Measurements from ENCODE around the gene NFKBIA.
"Not testable (repeated sequence)": the region's sequence is repeated elsewhere in the genome, so short reads cannot be mapped to it uniquely, and the experiment has no call there.

NFKBIA gene

GRCh38 chr14:35404449-35405303 lies at the start of gene NFKBIA:
Gene NFKBIA (minus strand): TSS chr14:35404749. CDS start chr14:35404644, 105 bp downstream.
- FAIRE-seq, result peak; percentile 70

GRCh38 chr14:35446450-35446849 lies 41.9 kb upstream of the NFKBIA start:
- FAIRE-seq (no peak), DNase-seq (ENCODE audit: insufficient read length, low spot score) (no peak)

More at GRCh38 chr14:35404449-35405303, at the start of gene NFKBIA:
- peak; percentile 64 for DNase-seq (ENCODE audit: insufficient read length, low spot score)

GRCh38 chr14:35444104-35444503 lies 39.6 kb upstream of the NFKBIA start:
- FAIRE-seq (no peak), DNase-seq (ENCODE audit: insufficient read length, low spot score) (no peak)

- no peak for FAIRE-seq
- no peak for DNase-seq (ENCODE audit: insufficient read length, low spot score)
Measured at GRCh38 chr14:35441160-35441559, 36.6 kb upstream of the NFKBIA start.

- peak; percentile 31 for FAIRE-seq
- no peak for DNase-seq (ENCODE audit: insufficient read length, low spot score)
Measured at GRCh38 chr14:35438910-35439713, 34.6 kb upstream of the NFKBIA start.

GRCh38 chr14:35438492-35438891 lies 33.9 kb upstream of the NFKBIA start:
- DNase-seq (ENCODE audit: insufficient read length, low spot score); FAIRE-seq: not testable (repeated sequence)

GRCh38 chr14:35435177-35435576 lies 30.6 kb upstream of the NFKBIA start:
- DNase-seq (ENCODE audit: insufficient read length, low spot score) (no peak), FAIRE-seq (no peak)

- DNase-seq (ENCODE audit: insufficient read length, low spot score) (no peak), FAIRE-seq (no peak)
Measured at GRCh38 chr14:35433826-35434225, 29.3 kb upstream of the NFKBIA start.

- DNase-seq (ENCODE audit: insufficient read length, low spot score), result no peak
- FAIRE-seq, result peak; percentile 51
Measured at GRCh38 chr14:35430459-35431199, 26.1 kb upstream of the NFKBIA start.

- FAIRE-seq (no peak), DNase-seq (ENCODE audit: insufficient read length, low spot score) (no peak)
Measured at GRCh38 chr14:35429951-35430350, 25.4 kb upstream of the NFKBIA start.

- no peak for DNase-seq (ENCODE audit: insufficient read length, low spot score)
- FAIRE-seq, result no peak
Measured at GRCh38 chr14:35425850-35426249, 21.3 kb upstream of the NFKBIA start.

GRCh38 chr14:35423621-35424020 lies 19.1 kb upstream of the NFKBIA start:
- no peak for FAIRE-seq
- DNase-seq (ENCODE audit: insufficient read length, low spot score), result no peak

- DNase-seq (ENCODE audit: insufficient read length, low spot score) (no peak), FAIRE-seq (no peak)
Measured at GRCh38 chr14:35420036-35420811, 15.7 kb upstream of the NFKBIA start.

- no peak for DNase-seq (ENCODE audit: insufficient read length, low spot score)
- FAIRE-seq, result no peak
Measured at GRCh38 chr14:35419429-35419841, 14.9 kb upstream of the NFKBIA start.

GRCh38 chr14:35418093-35418492 lies 13.5 kb upstream of the NFKBIA start:
- FAIRE-seq, result no peak
- no peak for DNase-seq (ENCODE audit: insufficient read length, low spot score)

GRCh38 chr14:35416108-35416750 lies 11.7 kb upstream of the NFKBIA start:
- FAIRE-seq, result peak; percentile 86

GRCh38 chr14:35414365-35414764 lies 9.8 kb upstream of the NFKBIA start:
- no peak for FAIRE-seq
- no peak for DNase-seq (ENCODE audit: insufficient read length, low spot score)

More at GRCh38 chr14:35416108-35416750, 11.7 kb upstream of the NFKBIA start:
- DNase-seq (ENCODE audit: insufficient read length, low spot score), result no peak

GRCh38 chr14:35412272-35413056 lies 7.9 kb upstream of the NFKBIA start:
- no peak for FAIRE-seq

GRCh38 chr14:35410858-35411257 lies 6.3 kb upstream of the NFKBIA start:
- FAIRE-seq, result no peak

More at GRCh38 chr14:35412272-35413056, 7.9 kb upstream of the NFKBIA start:
- DNase-seq (ENCODE audit: insufficient read length, low spot score), result no peak

More at GRCh38 chr14:35410858-35411257, 6.3 kb upstream of the NFKBIA start:
- no peak for DNase-seq (ENCODE audit: insufficient read length, low spot score)

Measured in GM19239 (cell line).